PC-3 (cell line): Measurements from ENCODE around the gene NLN. TPM values are rescaled to one million over a fixed set of nuclear protein-coding genes. Genes with fewer than 3 reads are reported as not detected.

ENCODE experiments used
- ATAC-seq: fragments of 200-7000 bp; cut with Tn5 transposase; 2 replicates; pipeline ENCODE4 v1.9.1; 2020; ENCODE audit warnings: mild to moderate bottlenecking, moderate library complexity
- BruUV-seq: library from RNA; stranded (reverse); fragments of 400-500 nt; replicated peaks from 2 replicates; lab custom pipeline; 2021; lab: Mats Ljungman, UMichigan
- CTCF ChIA-PET: fragments of 300-600 bp; sonication (Branson Sonifier 250); formaldehyde crosslinking; loops from one replicate; lab custom pipeline; 2022; ENCODE audit warnings: antibody characterized with exemption; lab: Charles Lee
- POLR2A ChIA-PET: fragments of 300-600 bp; sonication (Branson Sonifier 250); formaldehyde crosslinking; loops from one replicate; lab custom pipeline; 2022; ENCODE audit warnings: antibody characterized with exemption; ENCODE audit not compliant: unreplicated experiment; lab: Charles Lee
- DNase-seq: peaks from one replicate; pipeline ENCODE4 v3.0.0-alpha.2; 2015
- H2AFZ ChIP-seq: fragments of 300-600 bp; sonication (generic); 2 replicates; pipeline ENCODE4 v1.6.0; 2016; ENCODE audit warnings: antibody characterized with exemption, low read length
- H3F3A ChIP-seq: fragments of 300-600 bp; sonication (generic); one replicate; pipeline ENCODE4 v1.6.0; 2017; ENCODE audit warnings: antibody characterized with exemption, low read length, control low read depth, mild to moderate bottlenecking; ENCODE audit not compliant: unreplicated experiment
- H3K27ac ChIP-seq: fragments of 300-600 bp; sonication (generic); 2 replicates; pipeline ENCODE4 v1.5.1; 2016; ENCODE audit warnings: mild to moderate bottlenecking, low read length
- H3K27me3 ChIP-seq: fragments of 300-600 bp; sonication (generic); 2 replicates; pipeline ENCODE4 v1.6.1; 2016; ENCODE audit warnings: low read length, mixed read lengths
- H3K36me3 ChIP-seq: fragments of 300-600 bp; sonication (generic); 2 replicates; pipeline ENCODE4 v1.6.1; 2016; ENCODE audit warnings: low read depth, mixed run types, low read length, mixed read lengths
- H3K4me1 ChIP-seq: fragments of 300-600 bp; sonication (generic); 2 replicates; pipeline ENCODE4 v1.5.1; 2016; ENCODE audit warnings: low read length; ENCODE audit not compliant: insufficient read depth
- H3K4me2 ChIP-seq: fragments of 300-600 bp; sonication (generic); 2 replicates; pipeline ENCODE4 v1.6.0; 2016; ENCODE audit warnings: low read length
- H3K4me3 ChIP-seq: fragments of 300-600 bp; sonication (generic); 2 replicates; pipeline ENCODE4 v1.5.1; 2016; ENCODE audit warnings: mild to moderate bottlenecking, low read length, mixed read lengths
- H3K79me2 ChIP-seq: fragments of 300-600 bp; sonication (generic); 2 replicates; pipeline ENCODE4 v1.6.1; 2017; ENCODE audit warnings: low read length, mixed read lengths
- H3K9ac ChIP-seq: fragments of 300-600 bp; sonication (generic); 2 replicates; pipeline ENCODE4 v1.6.0; 2016; ENCODE audit warnings: mild to moderate bottlenecking, low read length
- H3K9me2 ChIP-seq: fragments of 300-600 bp; sonication (generic); replicated peaks from 2 replicates; pipeline ENCODE4 v1.6.1; 2016; ENCODE audit warnings: mixed run types, low read length, mixed read lengths
- H3K9me3 ChIP-seq: fragments of 300-600 bp; sonication (generic); 2 replicates; pipeline ENCODE4 v1.6.1; 2016; ENCODE audit warnings: low read length, mixed read lengths
- H4K20me1 ChIP-seq: fragments of 300-600 bp; sonication (generic); 2 replicates; pipeline ENCODE4 v1.6.1; 2016; ENCODE audit warnings: low read length, mixed read lengths
- EZH2 ChIP-seq: fragments of 300-600 bp; sonication (generic); IDR thresholded peaks from one replicate; pipeline ENCODE4 v1.6.1; 2017; ENCODE audit warnings: antibody characterized with exemption, mild to moderate bottlenecking, low read length; ENCODE audit not compliant: unreplicated experiment
- EZH2phosphoT487 ChIP-seq: fragments of 300-600 bp; sonication (generic); IDR thresholded peaks from 2 replicates; pipeline ENCODE4 v1.6.1; 2018; ENCODE audit warnings: mild to moderate bottlenecking, antibody characterized with exemption, low read length, borderline replicate concordance
- intact Hi-C: fragments of 100-400 bp; cut with micrococcal nuclease; formaldehyde crosslinking; loops from 2 replicates; pipeline ENCODE4 v1.9.0; 2023
- total RNA-seq: library from RNA; depleted of rRNA; stranded (reverse); fragments of >200 nt; gene quantifications from 2 replicates; pipeline ENCODE4 v1.2.3, GENCODE V29; 2014
- TF ChIP-seq, protein P1 (sequence below): fragments of 300-600 bp; sonication (generic); conservative IDR thresholded peaks from 2 replicates; pipeline ENCODE4 v1.5.1; 2017; ENCODE audit warnings: antibody characterized with exemption, low read depth, mild to moderate bottlenecking, low read length

NLN gene
- total RNA-seq, 1 experiment from 2014 or later, result 13.6 TPM

- DNase-seq (no peak), ATAC-seq (no peak)
- no peaks in the 10 kb centered on the region; the same call in 1 of the 2 replicates for H3K36me3 ChIP-seq
- CTCF ChIA-PET, result no interaction called here
- H3F3A ChIP-seq, result no peaks in the 10 kb centered on the region
- TF ChIP-seq EZH2phosphoT487 (no peak), EZH2 (no peak)
- TF ChIP-seq, protein P1, sequence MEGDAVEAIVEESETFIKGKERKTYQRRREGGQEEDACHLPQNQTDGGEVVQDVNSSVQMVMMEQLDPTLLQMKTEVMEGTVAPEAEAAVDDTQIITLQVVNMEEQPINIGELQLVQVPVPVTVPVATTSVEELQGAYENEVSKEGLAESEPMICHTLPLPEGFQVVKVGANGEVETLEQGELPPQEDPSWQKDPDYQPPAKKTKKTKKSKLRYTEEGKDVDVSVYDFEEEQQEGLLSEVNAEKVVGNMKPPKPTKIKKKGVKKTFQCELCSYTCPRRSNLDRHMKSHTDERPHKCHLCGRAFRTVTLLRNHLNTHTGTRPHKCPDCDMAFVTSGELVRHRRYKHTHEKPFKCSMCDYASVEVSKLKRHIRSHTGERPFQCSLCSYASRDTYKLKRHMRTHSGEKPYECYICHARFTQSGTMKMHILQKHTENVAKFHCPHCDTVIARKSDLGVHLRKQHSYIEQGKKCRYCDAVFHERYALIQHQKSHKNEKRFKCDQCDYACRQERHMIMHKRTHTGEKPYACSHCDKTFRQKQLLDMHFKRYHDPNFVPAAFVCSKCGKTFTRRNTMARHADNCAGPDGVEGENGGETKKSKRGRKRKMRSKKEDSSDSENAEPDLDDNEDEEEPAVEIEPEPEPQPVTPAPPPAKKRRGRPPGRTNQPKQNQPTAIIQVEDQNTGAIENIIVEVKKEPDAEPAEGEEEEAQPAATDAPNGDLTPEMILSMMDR, result no peak
- H3K79me2 ChIP-seq, result no peaks in the 10 kb centered on the region
- H3K4me2 ChIP-seq, result no peak overlapping the region
- no peaks in the 10 kb centered on the region for H3K9me3 ChIP-seq
- peaks cover 29% of the 10 kb centered on the region for H3K4me1 ChIP-seq
- H3K4me3 ChIP-seq, result no peak overlapping the region
- BruUV-seq, result no TSS peak
- no peak overlapping the region for H3K9ac ChIP-seq
- intact Hi-C loops, result no loop called here
- no peaks in the 10 kb centered on the region for H3K27me3 ChIP-seq
- H4K20me1 ChIP-seq, result no peaks in the 10 kb centered on the region
- H3K27ac ChIP-seq, result no peak overlapping the region
- no peaks in the 10 kb centered on the region for H3K9me2 ChIP-seq
- POLR2A ChIA-PET, result no interaction called here
- H2AFZ ChIP-seq, result no peak overlapping the region
Observed at GRCh38 chr5:65815161-65815560, 93.2 kb downstream of the NLN start.

GRCh38 chr5:65816729-65817128, 94.7 kb downstream of the NLN start:
- DNase-seq (no peak), ATAC-seq (no peak)
- Histone ChIP-seq H3K9ac (no peak overlapping the region), H3K4me1 (peaks cover 18% of the 10 kb centered on the region), H3K79me2 (no peaks in the 10 kb centered on the region), H3K9me3 (no peaks in the 10 kb centered on the region), H4K20me1 (no peaks in the 10 kb centered on the region), H3K4me2 (no peak overlapping the region), H3K27me3 (no peaks in the 10 kb centered on the region), H3F3A (no peaks in the 10 kb centered on the region), H3K9me2 (no peaks in the 10 kb centered on the region), H3K4me3 (no peak overlapping the region), H3K27ac (no peak overlapping the region), H3K36me3 (no peaks in the 10 kb centered on the region; the same call in 1 of the 2 replicates), H2AFZ (no peak overlapping the region)
- ChIA-PET CTCF (no interaction called here), POLR2A (no interaction called here)
- intact Hi-C loops, result no loop called here
- TF ChIP-seq EZH2phosphoT487, result no peak
- no peak for TF ChIP-seq EZH2
- TF ChIP-seq, protein P1, result no peak
- BruUV-seq, result no TSS peak

GRCh38 chr5:65817931-65818330, 95.9 kb downstream of the NLN start:
- BruUV-seq, result no TSS peak
- no peaks in the 10 kb centered on the region for H3F3A ChIP-seq
- CTCF ChIA-PET, result no interaction called here

More at GRCh38 chr5:65817931-65818330, 95.9 kb downstream of the NLN start:
- Histone ChIP-seq H3K4me1 (peaks cover 6% of the 10 kb centered on the region; the same call in 1 of the 2 replicates), H3K4me3 (no peak overlapping the region), H4K20me1 (no peaks in the 10 kb centered on the region), H3K9ac (no peak overlapping the region), H3K4me2 (no peak overlapping the region), H2AFZ (no peak overlapping the region), H3K79me2 (no peaks in the 10 kb centered on the region), H3K9me3 (no peaks in the 10 kb centered on the region), H3K27me3 (no peaks in the 10 kb centered on the region), H3K27ac (no peak overlapping the region), H3K9me2 (no peaks in the 10 kb centered on the region), H3K36me3 (no peaks in the 10 kb centered on the region; the same call in 1 of the 2 replicates)
- TF ChIP-seq EZH2phosphoT487 (no peak), EZH2 (no peak)
- TF ChIP-seq, protein P1, result no peak
- ATAC-seq (no peak), DNase-seq (no peak)
- intact Hi-C loops, result no loop called here
- POLR2A ChIA-PET, result no interaction called here
